OCI-LY7 (cell line): ENCODE results near the gene CAPN7. TPM values are rescaled to one million over a fixed set of nuclear protein-coding genes. Genes with fewer than 3 reads are reported as not detected.
"Not testable (repeated sequence)": the region's sequence is repeated elsewhere in the genome, so short reads cannot be mapped to it uniquely, and the experiment has no call there.

Experiments used
- BruUV-seq: library from RNA; stranded (reverse); fragments of 400-500 nt; replicated peaks from 2 replicates; lab custom pipeline; 2021; lab: Mats Ljungman, UMichigan
- CTCF ChIA-PET: fragments of 300-600 bp; sonication (Branson Sonifier 250); formaldehyde crosslinking; loops from one replicate; lab custom pipeline; 2022; ENCODE audit warnings: antibody characterized with exemption; ENCODE audit not compliant: unreplicated experiment; lab: Charles Lee
- POLR2A ChIA-PET: fragments of 300-600 bp; sonication (Branson Sonifier 250); formaldehyde crosslinking; loops from one replicate; lab custom pipeline; 2022; ENCODE audit warnings: antibody characterized with exemption; lab: Charles Lee
- DNase-seq: peaks from one replicate; pipeline ENCODE4 v3.0.0-alpha.2; 2015; ENCODE audit warnings: low spot score
- H2AFZ ChIP-seq: fragments of 200-600 bp; sonication (generic), shearing (Covaris generic); 2 replicates; pipeline ENCODE4 v1.6.1; 2014; ENCODE audit warnings: mild to moderate bottlenecking, antibody characterized with exemption, low read length, moderate library complexity
- H3K27ac ChIP-seq: fragments of 200-600 bp; sonication (generic); 2 replicates; pipeline ENCODE4 v1.5.1; 2014; ENCODE audit warnings: mixed run types, low read depth, mild to moderate bottlenecking, moderate library complexity, low read length, inconsistent platforms; ENCODE audit not compliant: poor library complexity, severe bottlenecking
- H3K36me3 ChIP-seq: fragments of 200-600 bp; sonication (generic); 2 replicates; pipeline ENCODE4 v1.6.1; 2014; ENCODE audit warnings: mild to moderate bottlenecking, antibody characterized with exemption, low read length, moderate library complexity, mixed read lengths; ENCODE audit not compliant: insufficient read depth
- H3K4me1 ChIP-seq: fragments of 200-600 bp; sonication (generic); 2 replicates; pipeline ENCODE4 v1.5.1; 2014; ENCODE audit warnings: mild to moderate bottlenecking, low read length; ENCODE audit not compliant: insufficient read depth, poor library complexity, severe bottlenecking
- H3K4me2 ChIP-seq: fragments of 200-600 bp; sonication (generic); 2 replicates; pipeline ENCODE4 v1.6.1; 2014; ENCODE audit warnings: mild to moderate bottlenecking, low read length
- H3K4me3 ChIP-seq: fragments of 200-600 bp; sonication (generic); 2 replicates; pipeline ENCODE4 v1.5.1; 2014; ENCODE audit warnings: mild to moderate bottlenecking, low read depth, low read length; ENCODE audit not compliant: poor library complexity, severe bottlenecking
- H3K79me2 ChIP-seq: fragments of 200-600 bp; sonication (generic); 2 replicates; pipeline ENCODE4 v1.6.1; 2016; ENCODE audit warnings: low read depth, mild to moderate bottlenecking, low read length, moderate library complexity, mixed read lengths; ENCODE audit not compliant: insufficient read depth
- H3K9me2 ChIP-seq: fragments of 200-600 bp; sonication (generic); 2 replicates; pipeline ENCODE4 v1.6.1; 2016; ENCODE audit warnings: mild to moderate bottlenecking, low read length, mixed read lengths; ENCODE audit not compliant: insufficient read depth
- H3K9me3 ChIP-seq: fragments of 200-600 bp; sonication (generic); 2 replicates; pipeline ENCODE4 v1.6.1; 2014; ENCODE audit warnings: mild to moderate bottlenecking, mixed run types, low read length, mixed read lengths
- H4K20me1 ChIP-seq: fragments of 200-600 bp; sonication (generic); 2 replicates; pipeline ENCODE4 v1.6.1; 2014; ENCODE audit warnings: mild to moderate bottlenecking, antibody characterized with exemption, low read length, moderate library complexity, mixed read lengths; ENCODE audit not compliant: insufficient read depth
- EZH2phosphoT487 ChIP-seq: fragments of 200-600 bp; sonication (generic); IDR thresholded peaks from 2 replicates; pipeline ENCODE4 v1.6.1; 2018; ENCODE audit warnings: low read depth, borderline replicate concordance, mild to moderate bottlenecking, mixed run types, antibody characterized with exemption, low read length, moderate library complexity, mixed read lengths
- intact Hi-C: fragments of 100-400 bp; cut with micrococcal nuclease; formaldehyde crosslinking; loops from one replicate; pipeline ENCODE4 v1.10.0; 2022; ENCODE audit not compliant: unreplicated experiment
- total RNA-seq, 2 experiments: library from RNA; depleted of rRNA in 1 of 2; stranded (reverse); fragments of >200 nt in 1 of 2; shearing (Covaris generic) in 1 of 2; gene quantifications; 2 replicates each; pipeline ENCODE4 v1.2.3, GENCODE V29; 2014 to 2022
- TF ChIP-seq, protein P1 (sequence below): fragments of 200-600 bp; sonication (generic); conservative IDR thresholded peaks from 2 replicates; pipeline ENCODE4 v1.5.1; 2014; ENCODE audit warnings: mild to moderate bottlenecking, antibody characterized with exemption, low read length, moderate library complexity, mixed read lengths

Gene CAPN7
- total RNA-seq, 2 experiments from 2014 or later, result 33.4 to 41.5 TPM

DNA sequence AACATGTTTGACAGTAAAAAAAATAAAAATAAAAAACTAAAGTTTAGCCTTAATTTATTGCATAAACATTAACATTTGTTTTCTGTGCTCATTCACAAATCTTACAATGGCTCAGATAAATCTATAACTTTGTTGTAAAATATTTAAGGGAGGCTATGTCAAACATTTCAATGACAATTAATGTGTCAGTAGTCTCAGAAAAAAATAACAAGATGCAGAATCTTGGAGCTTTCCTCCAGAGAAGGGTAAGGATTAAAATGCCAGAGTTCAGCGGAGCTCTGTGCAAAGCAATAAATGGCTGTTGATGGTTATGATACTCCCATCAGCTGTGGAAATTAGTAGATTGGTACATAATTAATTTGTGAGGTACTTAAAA, 20.0 kb upstream of the CAPN7 start:
- intact Hi-C loops, result no loop called here
- TF ChIP-seq, protein P1, sequence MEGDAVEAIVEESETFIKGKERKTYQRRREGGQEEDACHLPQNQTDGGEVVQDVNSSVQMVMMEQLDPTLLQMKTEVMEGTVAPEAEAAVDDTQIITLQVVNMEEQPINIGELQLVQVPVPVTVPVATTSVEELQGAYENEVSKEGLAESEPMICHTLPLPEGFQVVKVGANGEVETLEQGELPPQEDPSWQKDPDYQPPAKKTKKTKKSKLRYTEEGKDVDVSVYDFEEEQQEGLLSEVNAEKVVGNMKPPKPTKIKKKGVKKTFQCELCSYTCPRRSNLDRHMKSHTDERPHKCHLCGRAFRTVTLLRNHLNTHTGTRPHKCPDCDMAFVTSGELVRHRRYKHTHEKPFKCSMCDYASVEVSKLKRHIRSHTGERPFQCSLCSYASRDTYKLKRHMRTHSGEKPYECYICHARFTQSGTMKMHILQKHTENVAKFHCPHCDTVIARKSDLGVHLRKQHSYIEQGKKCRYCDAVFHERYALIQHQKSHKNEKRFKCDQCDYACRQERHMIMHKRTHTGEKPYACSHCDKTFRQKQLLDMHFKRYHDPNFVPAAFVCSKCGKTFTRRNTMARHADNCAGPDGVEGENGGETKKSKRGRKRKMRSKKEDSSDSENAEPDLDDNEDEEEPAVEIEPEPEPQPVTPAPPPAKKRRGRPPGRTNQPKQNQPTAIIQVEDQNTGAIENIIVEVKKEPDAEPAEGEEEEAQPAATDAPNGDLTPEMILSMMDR, result no peak
- no peak for TF ChIP-seq EZH2phosphoT487
- H3K4me1 ChIP-seq, result no peaks in the 10 kb centered on the region
- POLR2A ChIA-PET, result no interaction called here
- H3K27ac ChIP-seq, result no peak overlapping the region
- CTCF ChIA-PET, result no interaction called here
- H3K36me3 ChIP-seq, result no peaks in the 10 kb centered on the region
- no peak overlapping the region for H2AFZ ChIP-seq
- no peak for DNase-seq
- no TSS peak for BruUV-seq
- no peaks in the 10 kb centered on the region for H3K9me2 ChIP-seq
- no peak overlapping the region for H3K4me2 ChIP-seq
- no peaks in the 10 kb centered on the region for H3K79me2 ChIP-seq
- H4K20me1 ChIP-seq, result no peaks in the 10 kb centered on the region
- no peak overlapping the region for H3K4me3 ChIP-seq
- H3K9me3 ChIP-seq, result no peaks in the 10 kb centered on the region

GRCh38 chr3:15186477-15187164, 19.4 kb upstream of the CAPN7 start:
- H2AFZ ChIP-seq, H3K4me2 ChIP-seq, H3K79me2 ChIP-seq, BruUV-seq, CTCF ChIA-PET, H3K9me2 ChIP-seq, POLR2A ChIA-PET, H3K36me3 ChIP-seq, H3K4me3 ChIP-seq, H4K20me1 ChIP-seq, H3K9me3 ChIP-seq, H3K27ac ChIP-seq, DNase-seq, H3K4me1 ChIP-seq, intact Hi-C loops: not testable (repeated sequence)

DNA sequence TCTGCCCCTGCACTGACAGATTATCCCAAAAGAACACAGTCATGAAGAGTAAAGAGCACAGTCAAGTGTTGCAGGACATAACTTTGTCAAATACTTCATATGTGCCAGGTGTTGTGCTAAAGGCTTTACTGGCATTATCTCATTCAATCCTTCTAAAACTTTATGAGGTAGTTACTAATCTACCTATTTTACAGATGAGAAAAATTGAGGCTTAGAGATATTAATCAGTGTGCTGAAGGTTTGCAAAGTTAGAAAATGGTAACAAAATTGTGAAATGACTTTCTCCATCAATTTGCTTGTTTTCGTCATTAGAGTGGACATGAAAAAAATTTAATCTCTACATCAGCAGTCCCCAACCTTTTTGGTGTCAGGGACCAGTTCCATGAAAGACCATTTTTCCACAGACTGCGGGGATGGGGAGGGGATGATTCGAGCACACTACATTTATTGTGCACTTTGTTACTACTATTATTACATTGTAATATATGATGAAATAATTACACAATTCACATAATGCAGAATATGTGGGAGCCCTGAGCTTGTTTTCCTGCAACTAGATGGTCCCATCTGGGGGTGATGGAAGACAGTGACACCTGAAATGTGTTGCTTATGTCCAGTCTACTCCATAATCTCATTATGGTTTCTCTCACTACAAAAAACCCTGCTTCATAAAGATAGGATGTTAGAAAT, 8.6 kb upstream of the CAPN7 start:
- no peaks in the 10 kb centered on the region for H3K9me2 ChIP-seq
- intact Hi-C loops, result no loop called here

More for the DNA sequence above, 8.6 kb upstream of the CAPN7 start:
- DNase-seq, result no peak
- Histone ChIP-seq H3K9me3 (no peaks in the 10 kb centered on the region), H3K36me3 (no peaks in the 10 kb centered on the region), H3K4me3 (no peak overlapping the region), H3K79me2 (no peaks in the 10 kb centered on the region), H2AFZ (no peak overlapping the region), H4K20me1 (no peaks in the 10 kb centered on the region), H3K4me1 (no peaks in the 10 kb centered on the region), H3K27ac (no peak overlapping the region), H3K4me2 (no peak overlapping the region)
- CTCF ChIA-PET, result interaction anchor here (1.1 kb wide), 1 partner anchor 8 kb away, joined by 3 read pairs; no protein-coding TSS in a partner anchor
- BruUV-seq, result no TSS peak
- TF ChIP-seq, protein P1, result no peak
- TF ChIP-seq EZH2phosphoT487, result no peak
- POLR2A ChIA-PET, result interaction anchor here (1.3 kb wide), 1 partner anchor 8 kb away, joined by 5 read pairs; the partner anchor contains the start of gene CAPN7
